K562 (cell line): Measurements from ENCODE around the gene EIF3M. TPM values are rescaled to one million over a fixed set of nuclear protein-coding genes. Genes with fewer than 3 reads are reported as not detected.

Source experiments
- ATAC-seq: fragments of 200-7000 bp; cut with Tn5 transposase; 3 replicates; pipeline ENCODE4 v1.9.1; 2020; ENCODE audit warnings: moderate library complexity
- BruUV-seq: library from RNA; stranded (reverse); fragments of 400-500 nt; replicated peaks from 2 replicates; lab custom pipeline; 2021; lab: Mats Ljungman, UMichigan
- CTCF ChIA-PET: fragments of 300-600 bp; formaldehyde crosslinking; extraction: SDS; loops from one replicate; lab custom pipeline; 2021; ENCODE audit warnings: low intra/inter-chr PET ratio; lab: Yijun Ruan, JAX
- POLR2A ChIA-PET: fragments of 300-600, 350-650 bp; sonication (Branson Sonifier 250); formaldehyde crosslinking; extraction: SDS; loops from one replicate; lab custom pipeline; 2021; ENCODE audit warnings: antibody characterized with exemption, inconsistent platforms; lab: Yijun Ruan, JAX
- DNase-seq, 4 experiments: peaks; one replicate each; pipeline versions ENCODE4 v3.0.0 to v3.0.0-alpha.2; 2011 to 2018; ENCODE audit warnings: low spot score in 3 of 4, mixed read lengths in 3 of 4; ENCODE audit errors: extremely low read depth in 1 of 4
- FAIRE-seq: peaks from 2 replicates; lab custom pipeline; 2011; peaks lifted over from hg19 to GRCh38; lab: Jason Lieb, UNC
- H2AFZ ChIP-seq: 2 replicates; pipeline ENCODE4 v1.6.0; 2011; ENCODE audit warnings: low read depth, low read length, control low read depth, inconsistent platforms
- H3K27ac ChIP-seq: fragments of 200-600 bp; 3 replicates; pipeline ENCODE4 v1.8.0; 2011; ENCODE audit warnings: low read depth, mild to moderate bottlenecking, control low read depth, inconsistent platforms, low read length, moderate library complexity, mixed read lengths; ENCODE audit errors: extremely low read depth
- H3K27me3 ChIP-seq, 2 experiments: fragments of 300-600 bp in 1 of 2; 2 replicates in 1 of 2; 3 replicates in 1 of 2; pipeline versions ENCODE4 v1.6.0 to v1.8.0; 2011; ENCODE audit warnings: inconsistent platforms in 2 of 2, low read length in 2 of 2, mild to moderate bottlenecking in 1 of 2, mixed read lengths in 1 of 2, moderate library complexity in 1 of 2; ENCODE audit not compliant: control insufficient read depth in 2 of 2, insufficient read depth in 2 of 2
- H3K36me3 ChIP-seq: fragments of 300-600 bp; 3 replicates; pipeline ENCODE4 v1.8.0; 2011; ENCODE audit warnings: mild to moderate bottlenecking, low read length, inconsistent platforms; ENCODE audit not compliant: control insufficient read depth, insufficient read depth
- H3K4me1 ChIP-seq, 2 experiments: fragments of 200-600 bp in 1 of 2; replicated peaks in 1 of 2; 2 replicates in 1 of 2; 3 replicates in 1 of 2; pipeline versions ENCODE4 v1.5.1 to v1.8.0; 2011; ENCODE audit warnings: inconsistent platforms in 2 of 2, low read length in 2 of 2, mild to moderate bottlenecking in 1 of 2, mixed read lengths in 1 of 2, moderate library complexity in 1 of 2; ENCODE audit not compliant: control insufficient read depth in 2 of 2, insufficient read depth in 2 of 2
- H3K4me2 ChIP-seq: 2 replicates; pipeline ENCODE4 v1.6.1; 2011; ENCODE audit warnings: low read length, control low read depth, inconsistent platforms, mixed read lengths; ENCODE audit not compliant: insufficient read depth
- H3K4me3 ChIP-seq: fragments of 200-600 bp; sonication (generic), shearing (Covaris generic); 2 replicates; pipeline ENCODE4 v1.5.1; 2016; ENCODE audit warnings: control low read depth, inconsistent platforms
- H3K79me2 ChIP-seq: fragments of 200-600 bp; 3 replicates; pipeline ENCODE4 v1.8.0; 2011; ENCODE audit warnings: low read length, inconsistent platforms; ENCODE audit not compliant: control insufficient read depth, insufficient read depth
- H3K9ac ChIP-seq, 2 experiments: 2 replicates each; pipeline versions ENCODE4 v1.6.0 to v1.6.1; 2011; ENCODE audit warnings: low read depth in 2 of 2, low read length in 2 of 2, control low read depth in 1 of 2, inconsistent platforms in 1 of 2, mild to moderate bottlenecking in 1 of 2, mixed read lengths in 1 of 2; ENCODE audit not compliant: insufficient read depth in 1 of 2
- H3K9me1 ChIP-seq: one replicate; pipeline ENCODE4 v1.6.0; 2011; ENCODE audit warnings: inconsistent platforms, mild to moderate bottlenecking, low read length, moderate library complexity; ENCODE audit not compliant: control insufficient read depth, insufficient read depth
- H3K9me3 ChIP-seq: replicated peaks from 2 replicates; pipeline ENCODE4 v1.5.1; 2011; ENCODE audit warnings: low read depth, low read length, inconsistent platforms; ENCODE audit not compliant: control insufficient read depth, insufficient read depth
- H4K20me1 ChIP-seq: replicated peaks from 2 replicates; pipeline ENCODE4 v1.6.1; 2011; ENCODE audit warnings: low read length, inconsistent platforms, mixed read lengths; ENCODE audit not compliant: control insufficient read depth, insufficient read depth
- KLF10 ChIP-seq: fragments of 250-450 bp; sonication (Bioruptor Pico); IDR thresholded peaks from 2 replicates; pipeline ENCODE4 v1.6.1; 2021; ENCODE audit warnings: matching md5 sums
- MIER1 ChIP-seq: fragments of 450-650 bp; IDR thresholded peaks from 2 replicates; pipeline ENCODE4 v1.6.1; 2016; ENCODE audit warnings: antibody characterized with exemption, mild to moderate bottlenecking, low read depth
- PPARD ChIP-seq: fragments of 250-450 bp; sonication (Bioruptor Pico); IDR thresholded peaks from 2 replicates; pipeline ENCODE4 v1.8.0; 2022; ENCODE audit warnings: inconsistent platforms, mild to moderate bottlenecking, moderate library complexity
- ZNF507 ChIP-seq: conservative IDR thresholded peaks from 2 replicates; pipeline ENCODE4 v1.6.1; 2017; ENCODE audit warnings: missing genetic modification characterization, missing compliant biosample characterization
- WGBS: fragments of 100-300 bp; shearing (Covaris generic); methylation state at CpG from one replicate; pipeline ENCODE4 v1.1.6; 2016; ENCODE audit warnings: low coverage, mixed read lengths; ENCODE audit not compliant: insufficient coverage; ENCODE audit errors: missing lambda C conversion rate; 5-methylcytosine and 5-hydroxymethylcytosine counted together
- in situ Hi-C: fragments of 300-500 bp; cut with MboI; formaldehyde crosslinking; loops from 4 replicates; pipeline ENCODE4 v1.15.0; 2018; ENCODE audit warnings: inconsistent platforms, mixed read lengths
- intact Hi-C: fragments of 100-400 bp; cut with micrococcal nuclease; formaldehyde crosslinking; loops from 2 replicates; pipeline ENCODE4 v1.14.2; 2022
- polyA plus RNA-seq, 8 experiments: library from polyadenylated mRNA; depleted of rRNA in 4 of 8; stranded (reverse) in 5 of 8; unstranded in 3 of 8; fragments of >200 nt; fragmentation: Nextera tagmentation in 2 of 8; fragmentation: Illumina TruSeq in 1 of 8; extraction: Ambion mirVana in 2 of 8; extraction: Trizol in 1 of 8; gene quantifications; 2 replicates each; pipeline versions ENCODE4 v1.2.1 to v1.2.3, GENCODE V29; 2011 to 2014; ENCODE audit warnings: inconsistent platforms in 1 of 8, missing spikeins in 1 of 8
- total RNA-seq, 7 experiments: library from RNA; depleted of rRNA in 6 of 7; stranded (reverse); fragments of >200 nt in 6 of 7; fragmentation: Illumina TruSeq in 2 of 7; extraction: Trizol in 2 of 7; gene quantifications; 2 replicates each; pipeline versions ENCODE4 v1.2.1 to v1.2.3, GENCODE V29; 2011 to 2021; ENCODE audit warnings: low replicate concordance in 1 of 7
- TF ChIP-seq, protein P1 (sequence below): fragments of 450-650 bp; IDR thresholded peaks from 2 replicates; pipeline ENCODE4 v1.6.1; 2016
- TF ChIP-seq, protein P2 (sequence below), 3 experiments: IDR thresholded peaks in 2 of 3; conservative IDR thresholded peaks in 1 of 3; 2 replicates each; pipeline ENCODE4 v1.5.1; 2011 to 2012; ENCODE audit warnings: low read length in 3 of 3, mild to moderate bottlenecking in 3 of 3, control low read depth in 2 of 3, improper control_type of control experiment in 1 of 3, inconsistent platforms in 1 of 3, low read depth in 1 of 3, mixed read lengths in 1 of 3, moderate library complexity in 1 of 3; ENCODE audit not compliant: insufficient read depth in 2 of 3
- TF ChIP-seq, protein P3 (sequence below): sonication (generic); formaldehyde crosslinking; IDR thresholded peaks from 2 replicates; pipeline ENCODE4 v1.8.0; 2022; ENCODE audit warnings: mild to moderate bottlenecking, missing genetic modification reagents
- TF ChIP-seq, protein P4 (sequence below): fragments of 450-650 bp; IDR thresholded peaks from one replicate; pipeline ENCODE4 v1.6.1; 2018; ENCODE audit warnings: mild to moderate bottlenecking, moderate library complexity; ENCODE audit not compliant: partially characterized antibody

Gene EIF3M
- total and polyA plus RNA-seq, 9 of the 15 experiments (the other 6 are each of a cell fraction or from before 2014, with no cell fraction given): 602 to 2,015 (median 1,058) TPM

DNA sequence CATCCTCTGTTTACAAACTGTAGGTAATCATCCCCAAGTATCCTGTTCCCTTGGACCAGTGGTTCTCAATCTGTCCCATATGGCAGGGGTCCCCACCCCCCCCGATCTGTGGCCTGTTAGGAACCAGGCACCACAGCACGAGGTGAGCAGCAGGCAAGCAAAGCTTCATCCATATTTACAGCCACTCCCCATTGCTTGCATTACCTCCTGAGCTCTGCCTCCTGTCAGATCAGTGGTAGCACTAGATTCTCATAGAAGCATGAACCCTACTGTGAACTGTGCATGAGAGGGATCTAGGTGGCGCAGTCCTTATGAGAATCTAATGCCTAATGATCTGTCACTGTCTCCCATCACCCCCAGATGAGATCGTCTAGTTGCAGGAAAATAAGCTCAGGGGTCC lies 33.4 kb upstream of the EIF3M start:
- no peaks in the 10 kb centered on the region for H3K36me3 ChIP-seq
- ChIA-PET CTCF (no interaction called here), POLR2A (no interaction called here)
- BruUV-seq: no TSS peak
- H2AFZ ChIP-seq: no peak overlapping the region
- ATAC-seq (no peak), DNase-seq (peak in 1 of 4 experiments; percentile 19), FAIRE-seq (no peak)
- H3K9me1 ChIP-seq: no peaks in the 10 kb centered on the region
- no peaks in the 10 kb centered on the region for H3K4me1 ChIP-seq
- no peaks in the 10 kb centered on the region for H3K79me2 ChIP-seq
- H3K4me2 ChIP-seq: no peak overlapping the region
- TF ChIP-seq, protein P1, sequence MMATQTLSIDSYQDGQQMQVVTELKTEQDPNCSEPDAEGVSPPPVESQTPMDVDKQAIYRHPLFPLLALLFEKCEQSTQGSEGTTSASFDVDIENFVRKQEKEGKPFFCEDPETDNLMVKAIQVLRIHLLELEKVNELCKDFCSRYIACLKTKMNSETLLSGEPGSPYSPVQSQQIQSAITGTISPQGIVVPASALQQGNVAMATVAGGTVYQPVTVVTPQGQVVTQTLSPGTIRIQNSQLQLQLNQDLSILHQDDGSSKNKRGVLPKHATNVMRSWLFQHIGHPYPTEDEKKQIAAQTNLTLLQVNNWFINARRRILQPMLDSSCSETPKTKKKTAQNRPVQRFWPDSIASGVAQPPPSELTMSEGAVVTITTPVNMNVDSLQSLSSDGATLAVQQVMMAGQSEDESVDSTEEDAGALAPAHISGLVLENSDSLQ: 0 out of 2 replicates have a peak, but pooled peaks have one; percentile 21
- TF ChIP-seq, protein P2, sequence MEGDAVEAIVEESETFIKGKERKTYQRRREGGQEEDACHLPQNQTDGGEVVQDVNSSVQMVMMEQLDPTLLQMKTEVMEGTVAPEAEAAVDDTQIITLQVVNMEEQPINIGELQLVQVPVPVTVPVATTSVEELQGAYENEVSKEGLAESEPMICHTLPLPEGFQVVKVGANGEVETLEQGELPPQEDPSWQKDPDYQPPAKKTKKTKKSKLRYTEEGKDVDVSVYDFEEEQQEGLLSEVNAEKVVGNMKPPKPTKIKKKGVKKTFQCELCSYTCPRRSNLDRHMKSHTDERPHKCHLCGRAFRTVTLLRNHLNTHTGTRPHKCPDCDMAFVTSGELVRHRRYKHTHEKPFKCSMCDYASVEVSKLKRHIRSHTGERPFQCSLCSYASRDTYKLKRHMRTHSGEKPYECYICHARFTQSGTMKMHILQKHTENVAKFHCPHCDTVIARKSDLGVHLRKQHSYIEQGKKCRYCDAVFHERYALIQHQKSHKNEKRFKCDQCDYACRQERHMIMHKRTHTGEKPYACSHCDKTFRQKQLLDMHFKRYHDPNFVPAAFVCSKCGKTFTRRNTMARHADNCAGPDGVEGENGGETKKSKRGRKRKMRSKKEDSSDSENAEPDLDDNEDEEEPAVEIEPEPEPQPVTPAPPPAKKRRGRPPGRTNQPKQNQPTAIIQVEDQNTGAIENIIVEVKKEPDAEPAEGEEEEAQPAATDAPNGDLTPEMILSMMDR (IDR thresholded peaks at IDR 0.05 in 2 of 3, conservative IDR thresholded peaks at IDR 0.05 in 1 of 3; ENCODE audit: insufficient read depth in 2 of 3, low read depth in 1 of 3, low read length in 3 of 3): peak in 1 of 3 experiments; percentile 14; a peak in 1 of 6 replicates
- no peak for TF ChIP-seq MIER1
- TF ChIP-seq PPARD (CRISPR knock-in tag): no peak
- TF ChIP-seq, protein P3, sequence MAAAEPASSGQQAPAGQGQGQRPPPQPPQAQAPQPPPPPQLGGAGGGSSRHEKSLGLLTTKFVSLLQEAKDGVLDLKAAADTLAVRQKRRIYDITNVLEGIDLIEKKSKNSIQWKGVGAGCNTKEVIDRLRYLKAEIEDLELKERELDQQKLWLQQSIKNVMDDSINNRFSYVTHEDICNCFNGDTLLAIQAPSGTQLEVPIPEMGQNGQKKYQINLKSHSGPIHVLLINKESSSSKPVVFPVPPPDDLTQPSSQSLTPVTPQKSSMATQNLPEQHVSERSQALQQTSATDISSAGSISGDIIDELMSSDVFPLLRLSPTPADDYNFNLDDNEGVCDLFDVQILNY (CRISPR knock-in tag): no peak
- TF ChIP-seq, protein P4, sequence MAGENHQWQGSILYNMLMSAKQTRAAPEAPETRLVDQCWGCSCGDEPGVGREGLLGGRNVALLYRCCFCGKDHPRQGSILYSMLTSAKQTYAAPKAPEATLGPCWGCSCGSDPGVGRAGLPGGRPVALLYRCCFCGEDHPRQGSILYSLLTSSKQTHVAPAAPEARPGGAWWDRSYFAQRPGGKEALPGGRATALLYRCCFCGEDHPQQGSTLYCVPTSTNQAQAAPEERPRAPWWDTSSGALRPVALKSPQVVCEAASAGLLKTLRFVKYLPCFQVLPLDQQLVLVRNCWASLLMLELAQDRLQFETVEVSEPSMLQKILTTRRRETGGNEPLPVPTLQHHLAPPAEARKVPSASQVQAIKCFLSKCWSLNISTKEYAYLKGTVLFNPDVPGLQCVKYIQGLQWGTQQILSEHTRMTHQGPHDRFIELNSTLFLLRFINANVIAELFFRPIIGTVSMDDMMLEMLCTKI: no peak
- no peak for TF ChIP-seq KLF10 (CRISPR knock-in tag)
- TF ChIP-seq ZNF507 (tag): no peak
- intact Hi-C loops (no loop called here), in situ Hi-C loops (no loop called here)
- H3K27me3 ChIP-seq: peaks cover 0 to 4% of the 10 kb centered on the region in 2 experiments; a peak in 1 of 5 replicates
- H4K20me1 ChIP-seq: no peaks in the 10 kb centered on the region
- no peak overlapping the region for H3K4me3 ChIP-seq
- WGBS: 8% methylated on average over 4 of the region's 4 CpGs
- H3K9me3 ChIP-seq: no peaks in the 10 kb centered on the region
- H3K9ac ChIP-seq: no peak overlapping the region
- no peak overlapping the region for H3K27ac ChIP-seq
